ENCODE measurements around the gene ZNF30. TPM values are rescaled to one million over a fixed set of nuclear protein-coding genes. Genes with fewer than 3 reads are reported as not detected.

Gene ZNF30
- total and polyA plus RNA-seq, 2 experiments from 2014 or later, result 4.1 to 18.7 TPM

GRCh38 chr19:34925278-34925855 lies 1.3 kb upstream of the ZNF30 start (continued):
- TF ChIP-seq ZNF462 (CRISPR knock-in tag; IDR thresholded peaks at IDR 0.05) (no peak), EZH2phosphoT487 (IDR thresholded peaks at IDR 0.05; ENCODE audit: unreplicated experiment) (no peak), ETS1 (IDR thresholded peaks at IDR 0.05) (no peak), CTCF (conservative IDR thresholded peaks at IDR 0.05; ENCODE audit: low read depth in 2 of 2) (no peak), POLR2AphosphoS5 (IDR thresholded peaks at IDR 0.05; ENCODE audit: low read depth) (no peak), CREB1 (CRISPR knock-in tag; IDR thresholded peaks at IDR 0.05; ENCODE audit: low read depth) (no peak), ZNF114 (CRISPR knock-in tag; IDR thresholded peaks at IDR 0.05) (no peak)
